Dendritic cell treated with granulocyte-macrophage colony-stimulating factor and Interleukin-4, amounts not matched to agents 40 ng/mL and 50 ng/mL, for 4 days (primary cell): ENCODE results near the gene RER1.
A peak's percentile ranks its signal among the peaks of the same experiment; 100 is the strongest.

Experiments
- H3K27ac Mint-ChIP-seq: one replicate; pipeline ENCODE4 v1.8.0; 2022; ENCODE audit warnings: mild to moderate bottlenecking, mixed read lengths
- H3K27me3 Mint-ChIP-seq: one replicate; pipeline ENCODE4 v1.8.0; 2022; ENCODE audit warnings: mild to moderate bottlenecking, mixed read lengths
- H3K36me3 Mint-ChIP-seq: one replicate; pipeline ENCODE4 v1.8.0; 2022; ENCODE audit warnings: low read depth, mixed read lengths
- H3K4me1 Mint-ChIP-seq: one replicate; pipeline ENCODE4 v1.8.0; 2022; ENCODE audit warnings: low read depth, mixed read lengths
- H3K4me3 Mint-ChIP-seq: one replicate; pipeline ENCODE4 v1.8.0; 2022; ENCODE audit warnings: mild to moderate bottlenecking, moderate library complexity, mixed read lengths
- H3K9me3 Mint-ChIP-seq: one replicate; pipeline ENCODE4 v1.8.0; 2022; ENCODE audit warnings: mixed read lengths
- intact Hi-C: fragments of 100-400 bp; cut with micrococcal nuclease; formaldehyde crosslinking; loops from one replicate; pipeline ENCODE4 v1.15.0; 2022

Gene RER1

DNA sequence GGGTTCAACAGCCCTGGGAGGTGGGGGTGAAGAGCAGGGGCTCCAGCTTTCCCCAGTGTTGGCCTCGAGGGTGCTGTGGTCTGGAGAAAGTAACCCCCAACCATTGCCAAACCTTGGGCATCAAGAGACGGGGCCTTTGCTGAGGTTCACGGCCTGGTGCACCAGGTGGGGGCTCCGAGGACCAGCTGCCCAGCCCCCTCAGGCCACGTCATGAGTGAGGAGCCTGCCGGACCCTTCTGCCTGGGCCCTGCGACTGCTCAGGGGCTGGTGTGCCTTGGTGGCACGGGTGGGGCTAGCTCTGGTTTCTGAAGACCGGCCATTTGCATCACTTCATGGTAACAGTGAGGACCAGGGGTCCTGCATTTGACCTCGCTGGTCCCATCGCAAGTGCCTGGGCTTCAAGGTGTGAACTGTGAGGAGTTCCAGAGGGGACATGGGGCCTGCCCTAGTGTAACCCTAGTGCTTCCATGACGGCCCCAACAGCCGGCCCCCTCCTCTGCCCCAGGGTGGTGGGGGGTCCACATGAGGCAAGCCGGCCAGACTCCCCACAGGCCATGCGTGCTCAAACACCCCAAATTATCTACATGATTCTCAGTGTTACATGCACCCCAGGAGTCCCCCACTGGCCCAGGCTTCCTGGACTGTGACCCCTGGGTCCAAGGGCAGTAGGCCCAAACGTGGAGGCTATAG, 13.7 kb upstream of the RER1 start:
- peaks cover 23% of the 10 kb centered on the region for H3K4me1 Mint-ChIP-seq

DNA sequence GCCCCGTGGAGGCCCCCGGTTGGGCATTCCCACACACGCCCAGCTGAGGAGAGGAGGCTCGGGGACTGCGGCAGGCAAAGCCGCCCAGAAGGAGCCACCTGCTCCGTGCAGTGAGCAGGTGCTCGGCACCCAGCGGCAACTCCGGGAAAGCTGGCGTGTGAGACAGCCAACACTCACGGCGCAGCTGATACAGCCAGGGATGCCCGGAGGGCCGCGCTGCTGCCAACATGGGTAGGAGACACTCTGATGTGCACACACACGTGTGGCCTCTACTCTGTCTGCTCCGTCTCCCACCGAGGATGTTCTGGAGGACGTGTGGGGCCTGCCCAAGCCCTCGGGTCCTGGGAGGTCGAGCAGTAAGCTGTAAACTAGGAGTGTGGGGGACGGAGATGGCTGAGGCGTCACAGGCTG, 13.2 kb upstream of the RER1 start:
- Mint-ChIP-seq H3K9me3 (no peaks in the 10 kb centered on the region), H3K4me1 (peaks cover 25% of the 10 kb centered on the region), H3K27ac (peak overlapping the region; percentile 23), H3K27me3 (no peaks in the 10 kb centered on the region), H3K36me3 (no peaks in the 10 kb centered on the region), H3K4me3 (no peak overlapping the region)
- intact Hi-C loops: no loop called here

More for the DNA sequence above, 13.7 kb upstream of the RER1 start:
- H3K9me3 Mint-ChIP-seq: no peaks in the 10 kb centered on the region
- no peaks in the 10 kb centered on the region for H3K27me3 Mint-ChIP-seq
- no peak overlapping the region for H3K27ac Mint-ChIP-seq
- H3K4me3 Mint-ChIP-seq: no peak overlapping the region
- intact Hi-C loops: no loop called here
- no peaks in the 10 kb centered on the region for H3K36me3 Mint-ChIP-seq

DNA sequence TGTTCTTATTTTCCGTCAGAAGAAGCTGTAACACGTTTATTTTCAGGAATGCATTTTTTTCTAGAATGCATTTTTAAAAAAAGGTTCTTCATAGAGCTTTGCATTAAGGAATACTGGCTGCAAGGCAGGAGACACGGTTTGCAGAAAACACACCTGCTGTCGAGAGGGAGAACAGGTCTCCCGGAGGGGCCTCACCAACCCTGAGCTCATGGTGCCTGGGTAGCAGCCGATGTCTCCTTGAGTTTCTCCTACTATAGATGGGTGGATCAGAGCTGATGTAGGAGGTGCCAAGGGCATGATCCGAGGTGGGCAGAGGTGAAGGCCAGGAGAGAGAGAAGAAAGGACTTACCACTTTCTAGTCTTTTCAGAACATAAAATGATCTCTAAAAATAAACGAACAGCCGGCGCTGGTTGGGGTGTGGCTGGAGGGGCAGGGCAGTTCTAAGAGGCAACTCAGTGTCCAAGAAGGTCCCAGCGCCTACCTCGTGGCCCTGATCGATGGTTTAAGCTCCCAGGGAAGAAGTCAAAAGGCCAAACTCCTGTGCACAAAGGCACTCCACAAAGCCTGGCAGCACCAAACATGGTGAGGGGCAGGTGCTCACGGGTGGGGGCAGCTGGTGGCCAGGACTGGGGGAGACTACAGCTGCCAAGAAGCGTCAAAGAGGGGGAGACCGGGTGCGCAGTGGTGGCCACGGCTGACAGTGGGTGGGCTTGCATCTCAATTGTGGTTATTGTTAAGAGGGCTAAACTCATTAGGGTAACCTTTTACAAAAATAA, 12.5 kb upstream of the RER1 start:
- peak overlapping the region; percentile 23 for H3K27ac Mint-ChIP-seq

DNA sequence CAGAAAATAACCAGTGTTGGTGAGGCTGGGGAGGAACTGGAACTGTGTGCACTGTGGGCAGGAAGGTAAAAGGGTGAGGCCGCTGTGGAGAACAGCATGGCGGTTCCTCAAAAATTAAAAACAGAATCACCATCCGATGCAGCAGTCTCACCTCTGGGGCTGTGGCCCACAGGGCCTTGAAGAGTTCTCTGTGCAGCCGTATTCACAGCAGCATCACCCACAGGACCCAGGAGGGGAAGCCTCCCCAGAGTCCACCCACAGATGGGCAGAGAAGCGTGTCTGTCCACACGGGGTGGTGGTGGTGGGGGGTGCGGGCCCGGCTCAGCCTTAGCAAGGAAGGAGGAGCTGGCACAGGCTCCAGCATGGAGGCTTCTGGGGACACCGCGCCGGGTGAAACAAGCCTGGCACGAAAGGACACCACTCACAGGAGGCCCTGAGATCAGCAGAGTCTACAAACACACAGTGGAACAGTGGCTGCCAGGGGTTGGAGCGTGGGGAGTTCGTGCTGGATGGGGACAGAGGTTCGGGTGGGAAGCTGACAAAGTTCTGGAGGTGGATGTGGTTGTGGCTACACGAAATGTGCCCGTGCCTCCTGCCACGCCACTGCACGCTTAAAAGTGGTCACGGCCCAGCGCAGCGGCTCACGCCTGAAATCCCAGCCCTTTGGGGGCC, 11.8 kb upstream of the RER1 start:
- intact Hi-C loops: no loop called here
- Mint-ChIP-seq H3K4me3 (no peak overlapping the region), H3K36me3 (no peaks in the 10 kb centered on the region), H3K27me3 (no peaks in the 10 kb centered on the region), H3K4me1 (peaks cover 25% of the 10 kb centered on the region), H3K27ac (peak overlapping the region; percentile 23), H3K9me3 (no peaks in the 10 kb centered on the region)

More for the DNA sequence above, 12.5 kb upstream of the RER1 start:
- H3K36me3 Mint-ChIP-seq: no peaks in the 10 kb centered on the region
- H3K4me3 Mint-ChIP-seq: no peak overlapping the region
- no peaks in the 10 kb centered on the region for H3K9me3 Mint-ChIP-seq
- H3K4me1 Mint-ChIP-seq: peaks cover 25% of the 10 kb centered on the region
- intact Hi-C loops: no loop called here
- no peaks in the 10 kb centered on the region for H3K27me3 Mint-ChIP-seq

DNA sequence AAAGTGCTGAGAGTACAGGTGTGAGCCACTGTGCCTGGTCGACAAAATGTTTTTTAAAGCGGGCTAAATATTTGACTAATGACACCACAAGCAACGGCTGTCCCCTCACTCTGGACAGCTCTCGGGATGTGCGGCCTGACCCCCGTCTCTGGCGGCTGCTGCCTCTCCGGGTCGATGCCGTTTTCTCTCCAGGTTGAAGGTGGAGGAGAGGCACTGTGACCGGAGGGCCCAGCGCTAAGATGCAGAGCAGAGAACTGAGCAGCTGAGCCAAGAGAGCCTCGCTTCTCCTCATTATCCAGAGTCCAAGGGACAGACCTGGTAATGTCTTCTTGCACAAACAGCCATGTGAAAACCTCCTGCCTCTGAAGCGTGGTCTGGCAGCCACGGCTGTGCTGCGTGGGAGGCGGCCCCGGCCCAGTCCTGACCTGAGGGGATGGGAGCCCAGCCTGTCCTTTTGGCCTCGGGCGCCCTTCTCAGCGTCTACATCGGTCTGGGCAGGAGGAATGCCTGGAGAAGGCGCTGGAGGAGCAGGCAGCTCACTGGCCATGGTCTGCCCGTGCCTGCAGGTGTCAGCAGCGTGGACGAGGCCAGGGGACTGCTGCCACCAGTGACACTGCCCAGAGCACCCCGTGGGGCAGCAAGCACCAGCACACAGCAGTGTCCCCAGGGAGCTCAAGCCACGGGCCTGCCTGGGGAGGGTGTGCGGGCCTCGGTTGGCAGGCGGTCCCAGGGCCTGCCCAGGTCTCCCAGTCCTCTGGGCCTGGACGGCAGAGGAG, 10.6 kb upstream of the RER1 start:
- H3K4me3 Mint-ChIP-seq: no peak overlapping the region
- no peak overlapping the region for H3K27ac Mint-ChIP-seq
- no peaks in the 10 kb centered on the region for H3K9me3 Mint-ChIP-seq
- H3K4me1 Mint-ChIP-seq: peaks cover 25% of the 10 kb centered on the region
- intact Hi-C loops: loop anchor here (1.0 kb wide), 1 partner anchor 186 kb away; no protein-coding TSS in a partner anchor
- no peaks in the 10 kb centered on the region for H3K27me3 Mint-ChIP-seq
- peaks cover 4% of the 10 kb centered on the region for H3K36me3 Mint-ChIP-seq

DNA sequence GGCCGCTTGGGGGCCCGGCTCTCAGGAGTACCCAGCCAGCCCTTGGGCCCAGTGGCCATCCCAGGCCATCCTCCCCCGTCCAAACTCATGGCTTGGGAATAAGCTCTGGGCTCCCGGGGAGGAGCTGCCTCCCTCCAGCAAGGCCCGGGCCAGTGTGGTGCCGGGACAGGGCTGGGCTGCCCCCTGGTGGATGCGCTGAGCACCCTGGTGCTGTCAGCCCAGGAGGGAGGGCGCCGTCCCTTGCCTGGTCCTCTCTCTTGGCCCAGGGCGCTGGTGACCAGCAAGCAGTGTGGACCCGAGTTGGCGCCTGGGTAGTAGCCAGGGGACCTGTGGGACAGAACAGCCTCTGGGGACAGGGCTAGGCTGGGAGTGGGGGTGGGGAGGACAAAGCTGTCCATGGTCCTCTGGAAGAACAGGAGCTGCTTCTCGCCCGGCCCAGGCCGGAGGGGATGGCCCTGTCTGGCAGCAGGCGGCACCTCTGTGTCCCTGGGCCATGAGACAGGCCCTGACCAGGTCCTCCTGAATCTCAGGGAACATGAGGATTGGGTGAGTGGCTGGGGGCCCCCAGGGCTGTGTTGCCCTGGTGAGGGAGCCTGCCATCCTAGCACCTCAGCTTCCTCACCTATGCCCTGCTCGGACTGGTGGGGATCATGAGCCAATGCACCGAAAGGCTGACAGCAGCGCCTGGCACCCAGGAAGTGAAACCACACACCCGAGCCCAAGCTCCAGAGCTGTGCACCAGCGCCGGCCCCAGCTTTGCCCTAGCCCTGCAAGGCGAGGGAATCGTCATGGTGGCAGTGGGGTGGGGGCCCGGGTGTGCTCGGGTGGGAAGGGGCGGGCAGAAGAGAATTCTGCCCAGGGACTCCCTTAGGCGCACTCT, 9.7 kb upstream of the RER1 start:
- intact Hi-C loops: loop anchor here (1.0 kb wide), 1 partner anchor 187 kb away; no protein-coding TSS in a partner anchor
- H3K4me3 Mint-ChIP-seq: no peak overlapping the region
- H3K27ac Mint-ChIP-seq: peak overlapping the region; percentile 54
- peaks cover 25% of the 10 kb centered on the region for H3K4me1 Mint-ChIP-seq
- H3K27me3 Mint-ChIP-seq: no peaks in the 10 kb centered on the region
- peaks cover 5% of the 10 kb centered on the region for H3K36me3 Mint-ChIP-seq
- H3K9me3 Mint-ChIP-seq: no peaks in the 10 kb centered on the region

DNA sequence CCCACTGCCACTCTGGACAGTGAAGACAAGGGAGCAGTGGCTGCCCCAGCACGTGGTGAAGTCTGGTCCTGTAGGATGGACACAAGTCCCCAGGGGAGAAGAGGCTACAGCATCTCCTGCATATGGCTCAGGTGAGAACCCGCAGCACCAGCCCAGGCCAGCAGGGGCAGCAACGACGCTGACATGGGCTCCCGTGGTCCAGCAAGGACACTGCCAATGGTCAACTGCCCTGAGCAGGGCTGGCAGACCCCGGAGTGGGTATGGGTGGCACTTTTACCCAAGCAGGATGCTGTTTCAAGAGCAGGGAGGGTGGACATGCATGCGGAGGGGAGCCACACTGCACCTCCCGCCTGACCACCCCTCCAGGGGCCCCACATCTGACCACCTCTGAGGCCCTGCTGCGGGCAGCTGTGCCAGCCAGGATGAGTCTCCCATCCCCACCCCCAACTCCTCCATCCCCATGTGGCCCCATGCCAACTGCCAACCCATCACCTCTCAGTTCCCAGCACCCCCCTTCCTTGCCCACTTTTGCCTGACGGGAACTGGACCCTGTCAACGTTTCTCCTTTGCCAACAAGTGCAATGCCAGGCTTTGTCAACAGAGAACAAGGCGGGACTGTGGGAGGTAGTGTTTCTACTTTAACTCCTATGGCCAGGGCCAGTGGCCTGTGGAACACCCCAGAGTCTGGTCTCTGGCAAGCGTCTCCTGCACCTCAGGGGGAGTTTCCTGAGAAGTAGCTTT, 8.8 kb upstream of the RER1 start:
- no peak overlapping the region for H3K4me3 Mint-ChIP-seq
- H3K9me3 Mint-ChIP-seq: no peaks in the 10 kb centered on the region
- H3K27me3 Mint-ChIP-seq: no peaks in the 10 kb centered on the region
- H3K4me1 Mint-ChIP-seq: peaks cover 25% of the 10 kb centered on the region
- intact Hi-C loops: no loop called here
- H3K27ac Mint-ChIP-seq: peak overlapping the region; percentile 9
- peaks cover 11% of the 10 kb centered on the region for H3K36me3 Mint-ChIP-seq

DNA sequence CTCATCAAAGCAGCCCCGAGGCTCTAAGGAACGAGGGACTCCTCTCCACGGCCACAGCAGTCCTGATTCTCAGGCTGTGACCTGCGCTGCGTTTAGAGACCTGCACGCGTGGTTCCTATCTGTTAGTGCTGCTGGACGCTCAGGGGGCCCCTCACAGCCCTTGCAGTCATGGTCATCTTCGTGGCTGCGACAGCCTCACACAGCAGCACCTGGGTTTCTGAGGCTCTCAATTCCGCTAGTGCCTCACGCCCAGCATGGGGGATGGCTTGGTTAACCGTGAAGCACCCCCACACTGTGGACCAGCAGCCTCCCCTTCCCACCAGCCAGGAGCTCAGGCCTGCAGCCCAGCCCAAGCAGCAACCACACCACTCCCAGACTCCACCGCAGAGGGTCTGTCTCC, 8.1 kb upstream of the RER1 start:
- peaks cover 19% of the 10 kb centered on the region for H3K36me3 Mint-ChIP-seq
- H3K27me3 Mint-ChIP-seq: no peaks in the 10 kb centered on the region
- H3K27ac Mint-ChIP-seq: peak overlapping the region; percentile 2
- H3K9me3 Mint-ChIP-seq: no peaks in the 10 kb centered on the region
- no peak overlapping the region for H3K4me3 Mint-ChIP-seq
- peaks cover 25% of the 10 kb centered on the region for H3K4me1 Mint-ChIP-seq
- intact Hi-C loops: no loop called here

DNA sequence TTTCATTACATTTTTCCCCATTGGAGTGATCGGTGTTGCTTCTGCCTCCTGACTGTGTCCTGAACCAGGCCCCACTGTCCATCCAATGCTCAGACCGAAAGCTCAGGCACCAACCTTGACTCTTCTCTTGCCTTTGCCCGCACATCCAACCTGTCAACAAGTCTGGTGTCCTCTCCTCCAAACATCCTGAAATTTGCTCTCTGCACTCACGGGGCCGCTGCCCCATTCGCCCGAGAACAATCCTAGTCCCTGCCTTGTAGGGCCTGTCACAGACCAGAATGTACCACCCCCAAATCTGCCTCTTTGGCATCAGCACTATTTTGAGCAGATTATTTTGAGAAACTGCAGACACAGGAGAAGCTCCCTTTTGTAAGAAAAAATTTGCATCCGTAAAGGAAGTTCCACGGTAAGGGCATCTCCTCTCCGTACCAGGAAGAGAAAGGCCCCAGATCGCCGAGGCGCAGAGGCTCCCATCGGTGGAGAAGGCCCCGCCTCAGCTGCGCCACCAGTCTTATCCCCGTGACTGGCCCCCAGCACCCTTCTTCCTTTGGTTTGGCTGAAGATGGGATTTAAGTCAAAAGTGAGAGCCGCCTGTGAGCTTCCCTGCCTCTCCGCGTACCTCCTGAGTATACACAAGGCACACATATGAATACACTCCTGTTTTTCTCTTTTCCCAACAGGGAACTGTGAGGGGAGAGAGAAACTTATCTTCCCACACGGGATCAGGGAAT, 7.3 kb upstream of the RER1 start:
- Mint-ChIP-seq H3K4me3 (no peak overlapping the region), H3K36me3 (peaks cover 20% of the 10 kb centered on the region), H3K27me3 (no peaks in the 10 kb centered on the region), H3K4me1 (peaks cover 19% of the 10 kb centered on the region), H3K9me3 (no peaks in the 10 kb centered on the region), H3K27ac (peak overlapping the region; percentile 2)
- intact Hi-C loops: no loop called here

DNA sequence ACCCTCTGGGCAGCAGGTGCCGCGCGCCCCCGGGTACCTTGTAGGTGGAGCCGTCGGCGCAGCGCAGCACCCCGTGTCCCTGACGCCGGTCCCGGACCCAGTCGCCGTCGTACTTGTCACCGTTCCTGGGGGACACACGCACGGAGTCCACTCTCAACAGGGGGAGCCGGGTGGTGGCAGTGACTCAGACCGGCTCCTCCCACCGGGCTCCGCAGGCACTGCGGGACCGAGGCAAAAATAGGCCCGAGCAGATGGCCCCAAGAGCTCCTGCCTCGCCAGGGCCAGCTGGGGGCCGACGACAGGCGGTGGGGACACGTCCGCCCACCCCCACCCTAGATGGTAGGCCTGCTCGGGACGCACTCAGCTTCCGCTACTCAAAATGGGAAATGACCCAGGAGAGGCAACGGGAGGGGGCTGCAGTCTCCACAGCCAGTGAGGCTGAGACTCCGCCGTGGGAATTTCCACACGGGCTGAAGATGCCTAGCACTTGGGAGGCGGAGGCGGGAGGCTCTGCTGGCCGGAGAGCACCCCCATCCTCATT, 6.6 kb upstream of the RER1 start:
- H3K27ac Mint-ChIP-seq: no peak overlapping the region
- no peak overlapping the region for H3K4me3 Mint-ChIP-seq
- no peaks in the 10 kb centered on the region for H3K27me3 Mint-ChIP-seq
- peaks cover 16% of the 10 kb centered on the region for H3K4me1 Mint-ChIP-seq
- intact Hi-C loops: no loop called here
- no peaks in the 10 kb centered on the region for H3K9me3 Mint-ChIP-seq
- peaks cover 20% of the 10 kb centered on the region for H3K36me3 Mint-ChIP-seq

DNA sequence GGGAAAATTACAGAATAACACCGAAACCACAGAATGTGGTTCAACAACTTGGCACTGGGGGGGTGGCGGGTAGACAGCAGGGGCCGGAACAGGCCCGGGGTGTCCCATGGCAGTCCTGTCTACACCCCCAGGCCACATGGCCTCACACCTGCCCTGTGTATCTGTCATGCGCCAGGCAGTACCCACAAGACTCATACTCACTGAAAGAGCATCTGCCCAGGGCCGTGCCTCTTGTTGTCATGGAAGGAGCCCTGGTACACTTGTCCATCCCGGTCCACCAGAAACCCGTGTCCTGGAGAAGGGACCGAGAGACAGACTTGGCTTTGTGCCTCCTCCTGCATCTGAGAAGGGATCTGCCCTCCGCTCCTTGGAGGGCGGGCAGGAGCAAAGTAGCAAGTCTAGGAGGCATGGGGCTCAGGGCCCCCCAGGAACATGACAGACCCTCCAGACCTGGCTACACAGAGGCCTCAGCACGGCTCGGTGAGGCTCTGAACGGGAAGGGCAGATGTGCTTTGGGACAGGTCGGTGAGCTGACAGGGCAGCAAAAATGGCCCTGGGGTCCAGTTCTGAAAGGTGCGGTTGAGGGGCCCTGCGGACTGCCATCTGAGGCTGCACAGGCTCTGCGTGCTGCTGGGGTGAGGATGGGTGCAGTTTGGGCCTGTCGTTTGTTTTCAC, 5.9 kb upstream of the RER1 start:
- H3K27ac Mint-ChIP-seq: no peak overlapping the region
- H3K9me3 Mint-ChIP-seq: no peaks in the 10 kb centered on the region
- no peaks in the 10 kb centered on the region for H3K27me3 Mint-ChIP-seq
- H3K4me3 Mint-ChIP-seq: no peak overlapping the region
- intact Hi-C loops: no loop called here
- H3K4me1 Mint-ChIP-seq: peaks cover 22% of the 10 kb centered on the region
- H3K36me3 Mint-ChIP-seq: peaks cover 20% of the 10 kb centered on the region
